Measurements from ENCODE around the gene OXCT1. TPM values are rescaled to one million over a fixed set of nuclear protein-coding genes. Genes with fewer than 3 reads are reported as not detected.

OXCT1 gene
- total and polyA plus RNA-seq, 2 of the 4 experiments (the other 2 are of a cell fraction) = 14.2 to 16.3 TPM

GRCh38 chr5:41877408-41877807, 7.2 kb upstream of the OXCT1 start:
- Histone ChIP-seq H2AK9ac (replicated peaks; ENCODE audit: low read depth, low read length, poor library complexity) (no peak overlapping the region), H4K8ac (ENCODE audit: low read depth in 2 of 2, low read length in 2 of 2) (no peak overlapping the region), H3K56ac (ENCODE audit: extremely low read depth, insufficient read depth, low read length) (no peak overlapping the region), H3K9ac (ENCODE audit: low read depth, low read length) (no peak overlapping the region), H2AFZ (replicated peaks; ENCODE audit: low read length, poor library complexity) (no peak overlapping the region), H4K5ac (ENCODE audit: low read depth, low read length) (no peak overlapping the region), H3K4ac (ENCODE audit: low read depth, low read length) (no peak overlapping the region), H3K18ac (ENCODE audit: low read depth, low read length) (no peak overlapping the region), H4K91ac (ENCODE audit: insufficient read depth, low read depth, low read length) (no peak overlapping the region), H3K4me1 (ENCODE audit: control insufficient read depth, insufficient read depth, low read length) (no peaks in the 10 kb centered on the region), H2BK5ac (ENCODE audit: low read depth, low read length, poor library complexity, severe bottlenecking) (no peak overlapping the region), H3K27ac (ENCODE audit: insufficient read depth, low read length) (no peak overlapping the region), H3K36me3 (ENCODE audit: control insufficient read depth, insufficient read depth, low read length) (no peaks in the 10 kb centered on the region), H4K20me1 (ENCODE audit: insufficient read depth, low read length) (no peaks in the 10 kb centered on the region), H3K4me3 (ENCODE audit: insufficient read depth, low read depth, low read length) (no peak overlapping the region), H2BK120ac (ENCODE audit: low read depth, low read length) (no peak overlapping the region), H3K27me3 (ENCODE audit: control insufficient read depth, insufficient read depth, low read length) (peaks cover 1% of the 10 kb centered on the region), H3K9me3 (ENCODE audit: control insufficient read depth, insufficient read depth, low read length) (no peaks in the 10 kb centered on the region), H3K23ac (ENCODE audit: low read depth, low read length) (no peak overlapping the region), H3K4me2 (ENCODE audit: low read depth, low read length) (no peak overlapping the region), H3K79me1 (ENCODE audit: low read depth in 1 of 2, low read length in 2 of 2) (no peaks in the 10 kb centered on the region), H3K14ac (replicated peaks; ENCODE audit: low read depth, low read length) (no peak overlapping the region), H3K9me1 (ENCODE audit: insufficient read depth, low read length) (no peaks in the 10 kb centered on the region), H2BK15ac (ENCODE audit: low read depth, low read length) (no peak overlapping the region), H2AK5ac (ENCODE audit: low read depth, low read length) (no peak overlapping the region), H2BK20ac (ENCODE audit: low read depth, low read length) (no peak overlapping the region)
- BruUV-seq (replicated peaks) = no TSS peak
- intact Hi-C loops (cut with micrococcal nuclease) = no loop called here
- in situ Hi-C loops (cut with MboI; ENCODE audit: low sequenced_read_pairs) = no loop called here
- CTCF ChIA-PET = no interaction called here
- DNase-seq = no peak
- TF ChIP-seq MXI1 (IDR thresholded peaks at IDR 0.05; ENCODE audit: borderline replicate concordance, low read depth, low read length) (no peak), NFE2L2 (IDR thresholded peaks at IDR 0.05; ENCODE audit: low read depth, low read length) (no peak), MAZ (IDR thresholded peaks at IDR 0.05; ENCODE audit: borderline replicate concordance, low read depth, low read length) (no peak), CHD1 (IDR thresholded peaks at IDR 0.05; ENCODE audit: low read depth, low read length) (no peak), BHLHE40 (IDR thresholded peaks at IDR 0.05; ENCODE audit: low read depth, low read length) (no peak), RAD21 (IDR thresholded peaks at IDR 0.05; ENCODE audit: low read length) (no peak), USF2 (IDR thresholded peaks at IDR 0.05; ENCODE audit: low read depth, low read length) (no peak)
- TF ChIP-seq, protein P1, sequence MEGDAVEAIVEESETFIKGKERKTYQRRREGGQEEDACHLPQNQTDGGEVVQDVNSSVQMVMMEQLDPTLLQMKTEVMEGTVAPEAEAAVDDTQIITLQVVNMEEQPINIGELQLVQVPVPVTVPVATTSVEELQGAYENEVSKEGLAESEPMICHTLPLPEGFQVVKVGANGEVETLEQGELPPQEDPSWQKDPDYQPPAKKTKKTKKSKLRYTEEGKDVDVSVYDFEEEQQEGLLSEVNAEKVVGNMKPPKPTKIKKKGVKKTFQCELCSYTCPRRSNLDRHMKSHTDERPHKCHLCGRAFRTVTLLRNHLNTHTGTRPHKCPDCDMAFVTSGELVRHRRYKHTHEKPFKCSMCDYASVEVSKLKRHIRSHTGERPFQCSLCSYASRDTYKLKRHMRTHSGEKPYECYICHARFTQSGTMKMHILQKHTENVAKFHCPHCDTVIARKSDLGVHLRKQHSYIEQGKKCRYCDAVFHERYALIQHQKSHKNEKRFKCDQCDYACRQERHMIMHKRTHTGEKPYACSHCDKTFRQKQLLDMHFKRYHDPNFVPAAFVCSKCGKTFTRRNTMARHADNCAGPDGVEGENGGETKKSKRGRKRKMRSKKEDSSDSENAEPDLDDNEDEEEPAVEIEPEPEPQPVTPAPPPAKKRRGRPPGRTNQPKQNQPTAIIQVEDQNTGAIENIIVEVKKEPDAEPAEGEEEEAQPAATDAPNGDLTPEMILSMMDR (conservative IDR thresholded peaks at IDR 0.05; ENCODE audit: low read depth, low read length) = no peak
- ATAC-seq (ENCODE audit: low read depth) = no peak
- dilution Hi-C loops (cut with HindIII; ENCODE audit: low sequenced_read_pairs, unreplicated experiment) = no loop called here
- POLR2A ChIA-PET (ENCODE audit: unreplicated experiment) = no interaction called here
- no CpG with 5 or more reads among the region's 1 CpG for WGBS, 2 experiments (ENCODE audit: extremely low coverage in 2 of 2, insufficient read length in 1 of 2)
